Left renal pelvis (tissue), 4 donors: ENCODE data around the gene SLC25A1. TPM values are rescaled to one million over a fixed set of nuclear protein-coding genes. Genes with fewer than 3 reads are reported as not detected.
"Not testable (repeated sequence)": the region's sequence is repeated elsewhere in the genome, so short reads cannot be mapped to it uniquely, and the experiment has no call there.

ENCODE experiments used
- DNase-seq, 4 donors: peaks; one replicate each; pipeline ENCODE4 v3.0.0-alpha.2; 2013; ENCODE audit warnings: low read depth in 4 of 4, low spot score in 3 of 4
- polyA plus RNA-seq, 4 donors: library from polyadenylated mRNA; unstranded; fragments of 120-200 nt; gene quantifications; one replicate each; pipeline ENCODE4 v1.2.1, GENCODE V29; 2013; ENCODE audit not compliant: insufficient read length in 4 of 4

SLC25A1 gene
- polyA plus RNA-seq, 4 donors: 30.7 to 84.1 (median 69.1) TPM

DNA sequence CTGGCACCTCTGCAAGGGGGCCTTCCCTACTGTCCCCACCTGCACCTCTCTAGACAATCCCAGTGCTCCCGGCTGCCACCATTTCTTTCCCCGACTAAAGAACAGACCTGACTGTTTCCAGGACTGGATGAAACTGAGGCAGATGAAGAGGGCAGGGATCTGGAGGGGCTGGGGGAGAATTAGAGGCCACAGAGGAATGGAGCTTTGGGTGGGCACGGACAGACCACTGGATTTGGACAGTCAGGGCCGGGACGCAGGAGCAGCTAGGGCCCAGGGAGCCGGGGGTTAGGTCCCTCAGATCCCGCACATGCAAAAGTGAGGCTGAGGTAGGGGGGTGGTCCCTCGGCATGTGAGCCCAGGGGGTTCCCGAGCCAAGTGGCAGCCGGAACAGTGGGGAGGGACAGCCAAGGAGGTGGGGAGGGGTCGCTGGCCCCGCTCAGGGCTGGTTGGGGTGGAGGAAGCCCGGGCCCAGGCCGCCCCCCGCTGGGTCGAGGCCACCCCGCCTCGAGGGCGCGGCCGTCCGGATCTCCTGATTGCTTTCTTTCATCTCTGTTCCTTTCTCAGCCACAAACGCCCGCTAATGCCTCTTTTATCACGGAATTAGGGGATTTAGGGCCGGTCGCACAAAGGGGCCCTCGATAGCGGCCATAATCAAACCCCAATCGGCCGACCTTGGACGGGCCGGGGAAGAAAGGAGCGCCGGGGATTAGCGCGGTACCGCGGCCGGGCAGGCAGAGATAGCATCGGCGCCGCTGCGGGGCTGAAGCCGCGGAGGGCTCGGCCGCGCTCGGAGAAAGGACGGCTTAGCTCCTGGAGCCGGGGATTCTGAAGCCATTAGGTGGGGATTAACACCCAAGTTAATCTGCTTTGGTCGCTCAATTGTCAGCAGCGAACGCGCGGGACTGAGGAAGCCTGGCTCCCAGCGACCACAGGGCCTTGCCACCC lies 9.3 kb downstream of the SLC25A1 start:
- DNase-seq: no peak

DNA sequence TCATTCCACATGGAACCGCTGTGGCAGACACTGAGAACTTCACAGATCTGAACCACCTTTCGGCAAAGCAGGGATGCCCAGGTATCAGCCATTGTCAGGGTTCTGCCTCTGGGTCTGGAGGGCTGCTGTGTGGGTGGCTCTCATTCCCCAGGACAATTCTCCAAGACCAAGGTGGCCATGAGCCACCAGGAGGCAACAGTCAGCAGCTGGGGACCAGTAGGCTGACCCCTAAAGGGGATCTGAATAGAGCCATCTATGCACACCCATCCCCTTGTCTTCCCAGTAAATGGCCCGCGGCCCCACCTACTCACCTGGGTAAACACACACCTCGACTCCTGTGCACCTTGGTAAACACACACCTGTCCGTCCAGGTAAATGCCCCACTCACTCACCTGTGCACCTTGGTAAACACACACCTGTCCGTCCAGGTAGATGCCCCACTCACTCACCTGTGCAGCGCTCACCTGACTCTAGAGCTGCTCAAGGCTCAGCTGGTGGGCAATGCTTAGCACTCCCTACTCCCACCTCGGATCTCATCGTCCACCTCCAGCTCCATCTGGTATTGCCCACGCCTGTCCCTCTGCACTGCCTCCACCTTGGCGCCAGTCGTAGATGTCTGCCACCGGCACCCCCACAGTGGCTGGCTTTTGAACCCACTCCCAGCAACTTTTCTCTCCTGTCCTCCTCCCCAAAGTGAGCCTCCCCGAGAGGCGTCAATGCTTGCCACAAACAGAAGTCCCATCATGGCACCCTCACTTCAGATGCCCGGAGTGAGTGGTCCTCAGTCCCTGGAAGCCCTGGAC lies 10.2 kb downstream of the SLC25A1 start:
- no peak for DNase-seq

GRCh38 chr22:19167106-19167869 lies 11.2 kb downstream of the SLC25A1 start:
- DNase-seq: no peak

- no peak for DNase-seq
These were observed 12.1 kb downstream of the SLC25A1 start for GRCh38 chr22:19166421-19166820.

- no peak for DNase-seq
These were observed 14.1 kb downstream of the SLC25A1 start for GRCh38 chr22:19164425-19164824.

DNA sequence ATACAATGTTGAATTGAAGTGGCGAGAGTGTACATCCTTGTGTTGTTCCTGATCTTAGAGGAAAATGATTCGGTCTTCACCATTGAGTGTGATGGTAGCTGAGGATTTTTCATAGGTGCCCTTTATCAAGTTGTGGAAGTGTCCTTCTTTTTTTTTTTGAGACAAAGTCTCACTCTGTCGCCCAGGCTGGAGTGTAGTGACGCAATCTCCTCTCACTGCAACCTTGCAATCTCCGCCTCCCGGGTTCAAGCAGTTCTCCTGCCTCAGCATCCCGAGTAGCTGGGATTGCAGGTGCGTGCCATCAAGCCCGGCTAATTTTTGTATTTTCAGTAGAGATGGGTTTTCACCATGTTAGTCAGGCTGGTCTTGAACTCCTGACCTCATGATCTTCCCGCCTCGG lies 19.9 kb downstream of the SLC25A1 start:
- not testable (repeated sequence) for DNase-seq

DNA sequence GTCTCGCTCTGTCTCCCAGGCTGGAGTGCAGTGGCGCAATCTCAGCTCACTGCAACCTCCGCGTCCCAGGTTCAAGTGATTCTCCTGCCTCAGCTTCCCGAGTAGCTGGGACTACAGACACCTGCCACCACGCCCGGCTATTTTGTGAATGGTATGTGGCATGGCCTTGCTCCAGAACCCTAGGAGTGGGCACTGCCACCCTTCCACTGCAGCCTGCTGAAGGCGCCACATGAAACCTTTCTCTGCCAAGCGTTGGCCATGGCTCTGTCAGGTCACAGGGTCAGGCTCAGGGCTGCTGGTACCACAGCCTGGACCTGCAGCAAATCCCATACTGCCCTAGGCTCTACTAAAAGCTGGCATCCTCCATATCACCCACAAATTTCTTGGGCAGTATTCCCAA lies 22.4 kb downstream of the SLC25A1 start:
- DNase-seq: not testable (repeated sequence)

- no peak for DNase-seq
These were observed 25.3 kb downstream of the SLC25A1 start for GRCh38 chr22:19152942-19153883.

DNA sequence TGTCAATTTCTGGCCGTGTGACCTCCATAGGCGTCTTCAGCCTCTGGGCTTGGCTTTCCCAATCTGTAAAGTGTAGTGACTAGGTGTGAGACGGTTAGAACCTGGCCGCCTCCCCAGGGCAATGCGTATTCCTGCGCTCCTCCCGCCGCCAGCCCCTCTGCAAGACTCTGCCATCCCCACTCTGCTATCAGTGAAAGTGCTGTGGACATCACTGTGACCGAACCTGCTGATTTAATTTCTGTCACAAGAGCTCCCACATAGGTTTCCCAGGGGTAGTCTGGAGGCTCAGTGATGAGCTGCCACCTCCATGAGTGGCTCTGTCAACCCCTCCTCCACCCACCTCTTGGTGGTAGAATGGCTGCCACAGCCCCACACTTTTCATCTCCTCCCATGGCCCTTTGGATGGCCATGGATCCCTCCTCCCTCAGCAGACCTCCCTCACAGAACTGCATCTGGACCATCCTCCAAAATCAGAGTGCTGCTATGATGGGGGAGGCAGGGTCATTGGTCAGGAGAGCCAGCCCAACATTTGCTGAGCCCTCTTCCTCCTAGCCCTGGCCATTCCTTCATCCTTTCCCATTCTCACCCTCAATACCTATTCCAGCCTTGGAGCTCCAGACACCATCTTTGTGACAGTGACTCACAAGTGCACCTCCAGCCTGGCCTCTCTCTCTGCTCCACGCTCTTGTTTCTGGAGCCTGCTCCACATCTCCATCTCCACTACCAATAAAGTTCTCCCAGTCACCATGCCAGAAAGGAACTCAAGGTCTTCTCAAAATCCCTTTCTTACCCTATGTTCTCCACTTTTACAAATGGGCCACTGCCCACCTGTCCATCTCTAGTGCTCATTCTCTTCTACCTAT lies 27.0 kb downstream of the SLC25A1 start:
- no peak for DNase-seq

DNA sequence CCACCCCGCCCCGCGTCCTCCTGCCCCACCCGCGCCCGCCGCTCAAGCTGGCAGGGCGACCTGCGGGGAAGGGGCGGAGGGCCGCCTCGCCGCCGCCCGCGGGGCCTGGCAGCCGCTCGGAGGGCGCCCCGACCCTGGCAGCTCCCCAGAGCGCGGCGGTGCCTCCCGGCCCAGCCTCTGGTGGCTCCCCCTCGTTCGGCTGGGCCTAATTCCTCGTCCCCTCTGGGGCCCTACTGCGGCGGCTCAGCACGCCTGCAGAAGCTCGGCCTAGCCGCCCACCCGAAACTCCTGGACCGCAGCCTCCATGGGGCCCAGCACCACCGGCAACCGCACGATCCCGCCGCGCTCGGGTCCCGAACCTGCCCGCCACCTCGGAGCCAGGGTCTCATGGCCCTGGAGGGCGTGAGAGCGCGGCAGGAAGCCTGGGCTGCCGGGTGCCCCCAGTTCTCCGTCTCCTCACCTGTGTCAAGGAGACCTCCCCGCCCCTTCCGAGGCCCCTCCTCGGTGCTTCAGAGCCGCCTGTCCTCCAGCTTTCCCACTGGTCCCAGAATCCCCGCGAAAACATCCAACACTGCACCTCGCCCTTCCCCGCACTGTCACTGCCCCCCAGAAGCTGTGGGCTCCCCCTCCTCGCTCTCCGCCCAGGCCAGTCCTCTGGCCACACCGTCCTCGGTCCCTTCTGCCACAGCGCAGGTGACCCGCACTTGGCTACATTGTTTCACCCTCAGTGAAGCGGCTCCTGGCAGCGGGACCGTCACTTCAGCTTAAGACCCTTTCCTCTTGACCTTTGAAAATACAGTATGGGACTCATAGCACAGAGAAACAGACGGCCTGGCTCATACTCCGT lies 27.8 kb downstream of the SLC25A1 start:
- no peak for DNase-seq

DNA sequence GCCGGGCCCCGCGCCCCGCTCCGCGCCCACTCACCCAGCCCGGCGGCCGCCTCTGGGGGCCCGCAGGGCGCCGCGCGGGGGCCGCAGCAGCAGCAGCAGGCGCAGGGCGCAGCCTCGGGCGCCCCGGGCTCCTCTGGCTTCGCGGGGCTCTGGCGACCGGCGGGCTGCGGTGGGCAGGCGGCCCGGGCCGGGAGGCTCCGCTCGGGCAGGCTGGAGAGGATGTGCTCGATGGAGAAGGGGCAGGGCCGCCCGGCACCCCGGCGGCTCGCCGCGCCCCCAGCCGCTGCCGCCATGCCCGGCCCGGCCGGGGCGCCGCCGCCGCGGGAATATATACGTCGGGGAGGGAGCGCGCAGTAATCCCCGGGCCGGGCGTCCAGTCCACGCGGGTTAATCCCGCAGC lies 28.5 kb downstream of the SLC25A1 start, which contains the start of gene GSC2:
Gene GSC2, minus strand, starts transcription at position 302 of the 400 bp plus-strand sequence. Its CDS starts 9 bp downstream, at position 293.
- no peak for DNase-seq

GRCh38 chr22:19149047-19149883 lies 29.3 kb downstream of the SLC25A1 start:
- no peak for DNase-seq

- no peak for DNase-seq
These were observed 30.0 kb downstream of the SLC25A1 start for GRCh38 chr22:19148417-19149046.

GRCh38 chr22:19147195-19147780 lies 31.2 kb downstream of the SLC25A1 start:
- DNase-seq: no peak

GRCh38 chr22:19146215-19146968 lies 32.1 kb downstream of the SLC25A1 start:
- DNase-seq: no peak
